Gastroesophageal sphincter (tissue), 3 donors: ENCODE measurements around the gene MAN2A2.

Source experiments
- POLR2A ChIP-seq, 2 donors: fragments of 450-650 bp; IDR thresholded peaks; one replicate each; pipeline ENCODE4 v1.6.1; 2017; ENCODE audit warnings: antibody characterized with exemption in 2 of 2, mild to moderate bottlenecking in 2 of 2, moderate library complexity in 1 of 2
- TF ChIP-seq, protein P1 (sequence below), 4 experiments: fragments of 200-600 bp in 2 of 4; fragments of 450-650 bp in 2 of 4; sonication (generic) in 1 of 4; IDR thresholded peaks; one replicate each; pipeline ENCODE4 v1.5.1; 2017 to 2019; ENCODE audit warnings: antibody characterized with exemption in 4 of 4, mild to moderate bottlenecking in 2 of 4, moderate library complexity in 2 of 4

DNA sequence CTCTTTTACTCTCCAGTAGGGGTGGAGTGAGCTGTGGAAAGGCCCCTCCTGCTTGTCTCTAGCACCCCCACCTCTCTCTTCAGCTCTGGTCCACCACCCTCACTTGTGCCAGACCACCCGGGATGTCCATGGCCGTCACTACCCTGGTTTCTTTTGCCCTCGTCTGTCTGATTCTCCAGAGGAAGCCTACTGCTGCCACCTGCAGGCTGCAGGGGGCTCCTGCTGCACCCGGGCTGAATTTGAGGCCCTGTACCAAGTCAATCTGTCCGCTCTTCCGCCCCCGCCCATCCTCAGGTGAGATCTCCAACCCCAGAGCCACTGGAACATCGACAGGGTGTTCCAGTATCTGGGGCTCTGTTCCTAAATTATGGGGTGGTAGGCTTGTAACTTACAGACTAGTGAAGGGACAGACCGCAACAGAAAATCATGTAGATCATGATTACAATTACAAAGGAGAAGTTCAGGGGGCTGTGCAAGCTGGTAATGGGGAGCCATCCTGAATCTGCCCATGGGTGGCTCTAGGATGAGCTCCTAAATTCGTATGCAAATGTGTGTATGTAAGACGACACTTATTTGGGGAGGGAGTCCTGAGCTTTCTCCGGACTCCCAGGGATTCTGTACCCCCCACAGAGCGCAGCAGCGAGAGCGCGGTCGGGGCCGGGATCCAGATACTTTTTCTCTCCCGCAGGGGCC lies 31.3 kb downstream of the MAN2A2 start:
- TF ChIP-seq, protein P1, sequence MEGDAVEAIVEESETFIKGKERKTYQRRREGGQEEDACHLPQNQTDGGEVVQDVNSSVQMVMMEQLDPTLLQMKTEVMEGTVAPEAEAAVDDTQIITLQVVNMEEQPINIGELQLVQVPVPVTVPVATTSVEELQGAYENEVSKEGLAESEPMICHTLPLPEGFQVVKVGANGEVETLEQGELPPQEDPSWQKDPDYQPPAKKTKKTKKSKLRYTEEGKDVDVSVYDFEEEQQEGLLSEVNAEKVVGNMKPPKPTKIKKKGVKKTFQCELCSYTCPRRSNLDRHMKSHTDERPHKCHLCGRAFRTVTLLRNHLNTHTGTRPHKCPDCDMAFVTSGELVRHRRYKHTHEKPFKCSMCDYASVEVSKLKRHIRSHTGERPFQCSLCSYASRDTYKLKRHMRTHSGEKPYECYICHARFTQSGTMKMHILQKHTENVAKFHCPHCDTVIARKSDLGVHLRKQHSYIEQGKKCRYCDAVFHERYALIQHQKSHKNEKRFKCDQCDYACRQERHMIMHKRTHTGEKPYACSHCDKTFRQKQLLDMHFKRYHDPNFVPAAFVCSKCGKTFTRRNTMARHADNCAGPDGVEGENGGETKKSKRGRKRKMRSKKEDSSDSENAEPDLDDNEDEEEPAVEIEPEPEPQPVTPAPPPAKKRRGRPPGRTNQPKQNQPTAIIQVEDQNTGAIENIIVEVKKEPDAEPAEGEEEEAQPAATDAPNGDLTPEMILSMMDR (IDR thresholded peaks at IDR 0.05): peak in 3 of 4 experiments; percentile 76 to 96 (median 77)
- no peak for TF ChIP-seq POLR2A (IDR thresholded peaks at IDR 0.05)
